ENCODE data around the gene SCAF8. TPM values are rescaled to one million over a fixed set of nuclear protein-coding genes. Genes with fewer than 3 reads are reported as not detected.

The SCAF8 gene
- total and polyA plus RNA-seq, 2 of the 8 experiments (the other 6 are each of a cell fraction or from before 2014, with no cell fraction given) = 20.3 to 46.3 TPM

DNA sequence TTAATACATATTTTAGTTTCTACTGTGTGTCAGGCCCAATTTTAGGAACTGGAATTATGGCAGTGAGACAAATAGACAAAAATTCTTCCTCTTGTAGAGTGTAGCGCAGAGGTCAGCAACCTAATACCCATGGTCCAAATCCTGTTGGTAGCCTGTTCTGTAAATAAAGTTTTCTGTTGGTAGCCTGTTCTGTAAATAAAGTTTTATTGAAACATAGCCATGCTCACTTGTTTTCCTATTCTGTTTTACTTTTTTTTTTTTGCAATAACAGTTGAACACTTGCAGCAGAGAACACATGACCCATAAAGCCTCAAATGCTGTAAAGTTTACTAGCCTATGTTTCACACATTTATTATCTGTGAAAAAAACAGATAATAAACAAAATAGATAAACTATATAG lies 87.9 kb downstream of the SCAF8 start:
- peaks cover 4 to 91% (median 42%) of the 10 kb centered on the region in 4 experiments; a peak in 7 of 8 replicates for H3K36me3 ChIP-seq (ENCODE audit: control insufficient read depth in 2 of 4, insufficient read depth in 4 of 4, low read length in 3 of 4)
- 95% methylated on average over 1 of the region's 1 CpG; no CpG with 5 or more reads in 1 of the 2 experiments for WGBS, 2 experiments (ENCODE audit: extremely low coverage in 1 of 2, insufficient coverage in 1 of 2, insufficient read length in 1 of 2, insufficient replicate concordance in 2 of 2, low coverage in 1 of 2, low lambda C conversion rate in 2 of 2, missing lambda C conversion rate in 1 of 2)
- H2BK12ac ChIP-seq (ENCODE audit: low read depth, low read length) = no peak overlapping the region
- H4K20me1 ChIP-seq (replicated peaks in 1 of 2; ENCODE audit: control insufficient read depth in 1 of 2, insufficient read depth in 2 of 2, low read length in 2 of 2) = peaks cover 0 to 2% of the 10 kb centered on the region in 2 experiments
- no peaks in the 10 kb centered on the region; a peak in 1 of 4 replicates for H3K79me2 ChIP-seq (ENCODE audit: control insufficient read depth in 1 of 2, insufficient read depth in 2 of 2, low read length in 2 of 2)
- no peaks in the 10 kb centered on the region for H3K23me2 ChIP-seq (ENCODE audit: low read depth, low read length)
- H3K14ac ChIP-seq (ENCODE audit: insufficient read length) = no peak overlapping the region
- no peak overlapping the region for H3K27ac ChIP-seq (ENCODE audit: low read depth, low read length)
- H4K8ac ChIP-seq (ENCODE audit: extremely low read depth, insufficient read depth, low read length) = no peak overlapping the region
- no peak overlapping the region for H3K18ac ChIP-seq (ENCODE audit: extremely low read depth, low read length)
- FAIRE-seq (no peak), DNase-seq (ENCODE audit: low read depth in 1 of 2, low spot score in 2 of 2) (no peak)
- no peak overlapping the region for H2AFZ ChIP-seq (ENCODE audit: low read length)
- no peak overlapping the region for H3K9ac ChIP-seq (replicated peaks in 1 of 4; ENCODE audit: extremely low read depth in 1 of 4, low read depth in 3 of 4, low read length in 3 of 4)
- H3K4me3 ChIP-seq (ENCODE audit: extremely low read depth in 1 of 4, insufficient read depth in 2 of 4, low read depth in 3 of 4, low read length in 4 of 4) = no peak overlapping the region
- H2BK5ac ChIP-seq (ENCODE audit: low read depth, low read length) = no peak overlapping the region
- ChIA-PET POLR2A (ENCODE audit: partially characterized antibody) (no interaction called here), CTCF (ENCODE audit: partially characterized antibody) (no interaction called here)
- no peak overlapping the region for H3K4ac ChIP-seq (replicated peaks; ENCODE audit: insufficient read length, low read depth, low read length)
- H3K9me3 ChIP-seq (ENCODE audit: insufficient read depth in 2 of 2, low read depth in 1 of 2, low read length in 1 of 2) = no peaks in the 10 kb centered on the region
- H2BK15ac ChIP-seq (ENCODE audit: low read length) = no peak overlapping the region
- no peak overlapping the region for H4K5ac ChIP-seq (ENCODE audit: insufficient read length, low read depth, low read length)
- no peaks in the 10 kb centered on the region; the same call in 1 of the 2 replicates for H3K79me1 ChIP-seq (ENCODE audit: low read depth, low read length)
- no peak overlapping the region for H3K23ac ChIP-seq (ENCODE audit: insufficient read length)
- no peak overlapping the region for H2BK120ac ChIP-seq (replicated peaks; ENCODE audit: low read depth, low read length)
- H3K56ac ChIP-seq (replicated peaks; ENCODE audit: insufficient read length, low read depth, low read length) = no peak overlapping the region
- no peaks in the 10 kb centered on the region for H3K4me1 ChIP-seq (replicated peaks in 1 of 4; ENCODE audit: control insufficient read depth in 3 of 4, insufficient read depth in 4 of 4, low read length in 3 of 4)
- H3K4me2 ChIP-seq (ENCODE audit: insufficient read depth in 1 of 2, low read depth in 2 of 2, low read length in 2 of 2) = no peak overlapping the region
- no peaks in the 10 kb centered on the region for H3K27me3 ChIP-seq (replicated peaks in 1 of 4; ENCODE audit: control insufficient read depth in 3 of 4, extremely low read depth in 1 of 4, insufficient read depth in 3 of 4, low read length in 3 of 4)
- H2AK5ac ChIP-seq (ENCODE audit: low read depth, low read length) = no peak overlapping the region
- H4K91ac ChIP-seq (replicated peaks; ENCODE audit: insufficient read length, low read length) = no peak overlapping the region
- no peak overlapping the region for H2BK20ac ChIP-seq (ENCODE audit: low read length)
- no peak for TF ChIP-seq CTCF (IDR thresholded peaks at IDR 0.05; ENCODE audit: control extremely low read depth in 1 of 3, insufficient read depth in 1 of 3, low read depth in 1 of 3, low read length in 3 of 3)
- no peak for TF ChIP-seq NANOG (IDR thresholded peaks at IDR 0.05; ENCODE audit: insufficient read depth, low read depth, low read length, poor library complexity, severe bottlenecking)
- no peak for TF ChIP-seq SIX5 (IDR thresholded peaks at IDR 0.05; ENCODE audit: low read depth, low read length)
- no peak for TF ChIP-seq USF2 (IDR thresholded peaks at IDR 0.05; ENCODE audit: low read length)
- no peak for TF ChIP-seq SAP30 (IDR thresholded peaks at IDR 0.05; ENCODE audit: insufficient read depth, insufficient replicate concordance, low read length)
- TF ChIP-seq, protein P1, sequence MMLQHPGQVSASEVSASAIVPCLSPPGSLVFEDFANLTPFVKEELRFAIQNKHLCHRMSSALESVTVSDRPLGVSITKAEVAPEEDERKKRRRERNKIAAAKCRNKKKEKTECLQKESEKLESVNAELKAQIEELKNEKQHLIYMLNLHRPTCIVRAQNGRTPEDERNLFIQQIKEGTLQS (IDR thresholded peaks at IDR 0.05; ENCODE audit: insufficient read depth, low read depth, low read length) = no peak
- TF ChIP-seq HDAC6 (IDR thresholded peaks at IDR 0.05; ENCODE audit: low read depth, low read length) = no peak
- TF ChIP-seq RAD21 (IDR thresholded peaks at IDR 0.05 in 1 of 2, conservative IDR thresholded peaks at IDR 0.05 in 1 of 2; ENCODE audit: low read depth in 2 of 2, low read length in 2 of 2) = no peak
- TF ChIP-seq CHD1 (IDR thresholded peaks at IDR 0.05; ENCODE audit: low read depth, low read length) = no peak
